ENCODE data around the gene GNG2. TPM values are rescaled to one million over a fixed set of nuclear protein-coding genes. Genes with fewer than 3 reads are reported as not detected.

The GNG2 gene
- total RNA-seq, 1 experiment from 2014 or later = 0.23 TPM

DNA sequence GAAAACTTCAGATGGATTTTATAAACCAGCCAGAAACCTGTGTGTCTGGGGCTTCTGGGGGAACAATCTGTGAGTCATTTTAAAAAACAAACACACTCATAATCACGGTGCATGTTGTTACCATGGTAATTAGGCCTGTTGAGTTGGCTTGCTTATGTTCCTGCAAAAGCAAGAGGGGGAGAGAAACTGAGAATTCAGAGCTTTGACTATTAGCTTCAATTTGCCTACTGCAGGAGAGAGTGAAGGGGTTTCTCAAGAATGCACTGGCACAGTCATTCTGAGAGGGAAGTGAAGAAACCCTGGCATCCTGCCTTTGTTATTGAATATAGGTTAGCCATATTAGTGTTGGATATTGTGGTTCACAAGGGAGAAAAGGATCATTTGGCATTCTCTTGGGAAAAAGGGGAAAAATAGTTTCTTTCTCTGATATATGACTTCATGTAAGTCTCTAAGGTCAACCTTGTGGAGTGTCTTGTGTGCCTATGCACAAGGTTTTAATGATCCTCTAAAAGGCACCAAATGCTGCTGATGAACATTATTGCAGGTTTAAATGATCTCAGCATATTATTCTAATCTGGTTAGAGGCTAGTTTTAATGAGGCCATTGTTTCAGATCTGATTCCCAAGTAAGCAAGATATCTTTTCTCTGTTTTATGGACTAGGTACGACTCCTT, 12.9 kb downstream of the GNG2 start:
- in situ Hi-C loops (cut with HindIII; ENCODE audit: low pct_unique_long_range_greater_than_20kb, low sequenced_read_pairs) (no loop called here), intact Hi-C loops (cut with micrococcal nuclease; ENCODE audit: unreplicated experiment) (no loop called here)
- CTCF ChIA-PET = no interaction called here
- H3K4me1 ChIP-seq (ENCODE audit: control insufficient read depth, insufficient read depth, low read length) = no peaks in the 10 kb centered on the region
- no peak overlapping the region for H3K4me3 ChIP-seq (ENCODE audit: low read depth in 2 of 2, low read length in 2 of 2)
- H3K27me3 ChIP-seq (ENCODE audit: control insufficient read depth, insufficient read depth, low read length) = peaks cover 2% of the 10 kb centered on the region; the same call in 1 of the 2 replicates
- no peak overlapping the region for H3K27ac ChIP-seq (ENCODE audit: low read length)
- POLR2A ChIA-PET = no interaction called here
- DNase-seq (ENCODE audit: low read depth, low spot score) = no peak
- TF ChIP-seq, protein P1, sequence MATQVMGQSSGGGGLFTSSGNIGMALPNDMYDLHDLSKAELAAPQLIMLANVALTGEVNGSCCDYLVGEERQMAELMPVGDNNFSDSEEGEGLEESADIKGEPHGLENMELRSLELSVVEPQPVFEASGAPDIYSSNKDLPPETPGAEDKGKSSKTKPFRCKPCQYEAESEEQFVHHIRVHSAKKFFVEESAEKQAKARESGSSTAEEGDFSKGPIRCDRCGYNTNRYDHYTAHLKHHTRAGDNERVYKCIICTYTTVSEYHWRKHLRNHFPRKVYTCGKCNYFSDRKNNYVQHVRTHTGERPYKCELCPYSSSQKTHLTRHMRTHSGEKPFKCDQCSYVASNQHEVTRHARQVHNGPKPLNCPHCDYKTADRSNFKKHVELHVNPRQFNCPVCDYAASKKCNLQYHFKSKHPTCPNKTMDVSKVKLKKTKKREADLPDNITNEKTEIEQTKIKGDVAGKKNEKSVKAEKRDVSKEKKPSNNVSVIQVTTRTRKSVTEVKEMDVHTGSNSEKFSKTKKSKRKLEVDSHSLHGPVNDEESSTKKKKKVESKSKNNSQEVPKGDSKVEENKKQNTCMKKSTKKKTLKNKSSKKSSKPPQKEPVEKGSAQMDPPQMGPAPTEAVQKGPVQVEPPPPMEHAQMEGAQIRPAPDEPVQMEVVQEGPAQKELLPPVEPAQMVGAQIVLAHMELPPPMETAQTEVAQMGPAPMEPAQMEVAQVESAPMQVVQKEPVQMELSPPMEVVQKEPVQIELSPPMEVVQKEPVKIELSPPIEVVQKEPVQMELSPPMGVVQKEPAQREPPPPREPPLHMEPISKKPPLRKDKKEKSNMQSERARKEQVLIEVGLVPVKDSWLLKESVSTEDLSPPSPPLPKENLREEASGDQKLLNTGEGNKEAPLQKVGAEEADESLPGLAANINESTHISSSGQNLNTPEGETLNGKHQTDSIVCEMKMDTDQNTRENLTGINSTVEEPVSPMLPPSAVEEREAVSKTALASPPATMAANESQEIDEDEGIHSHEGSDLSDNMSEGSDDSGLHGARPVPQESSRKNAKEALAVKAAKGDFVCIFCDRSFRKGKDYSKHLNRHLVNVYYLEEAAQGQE (IDR thresholded peaks at IDR 0.05; ENCODE audit: insufficient read depth in 1 of 2, low read depth in 2 of 2, low read length in 1 of 2) = no peak
- no peaks in the 10 kb centered on the region for H3K9me3 ChIP-seq (ENCODE audit: control insufficient read depth, insufficient read depth, low read depth, low read length)
- BruUV-seq (replicated peaks) = no TSS peak
- no peaks in the 10 kb centered on the region for H3K36me3 ChIP-seq (ENCODE audit: control insufficient read depth, insufficient read depth, low read length)
- ATAC-seq = no peak

DNA sequence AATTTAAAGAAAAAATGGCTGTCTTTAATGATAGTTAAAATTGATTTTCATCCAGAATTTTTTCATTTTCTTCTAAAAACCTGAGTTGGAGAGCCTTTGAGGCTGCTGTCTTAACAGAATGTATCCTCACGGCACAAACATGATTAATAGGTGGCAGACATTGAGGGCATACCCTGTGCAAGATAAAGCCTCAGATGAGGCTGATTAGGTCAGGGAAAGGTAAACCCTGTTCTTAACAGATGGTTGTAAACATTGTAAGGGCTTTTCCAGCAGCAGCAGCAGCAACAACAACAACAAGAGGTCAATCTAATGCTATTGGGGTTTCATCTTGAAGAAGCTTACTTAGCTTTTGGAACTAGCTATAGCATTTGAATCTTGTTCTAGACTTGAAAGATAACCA, 17.4 kb downstream of the GNG2 start:
- POLR2A ChIA-PET = no interaction called here
- intact Hi-C loops (cut with micrococcal nuclease; ENCODE audit: unreplicated experiment) (no loop called here), in situ Hi-C loops (cut with HindIII; ENCODE audit: low pct_unique_long_range_greater_than_20kb, low sequenced_read_pairs) (no loop called here)
- CTCF ChIA-PET = no interaction called here
- TF ChIP-seq, protein P2, sequence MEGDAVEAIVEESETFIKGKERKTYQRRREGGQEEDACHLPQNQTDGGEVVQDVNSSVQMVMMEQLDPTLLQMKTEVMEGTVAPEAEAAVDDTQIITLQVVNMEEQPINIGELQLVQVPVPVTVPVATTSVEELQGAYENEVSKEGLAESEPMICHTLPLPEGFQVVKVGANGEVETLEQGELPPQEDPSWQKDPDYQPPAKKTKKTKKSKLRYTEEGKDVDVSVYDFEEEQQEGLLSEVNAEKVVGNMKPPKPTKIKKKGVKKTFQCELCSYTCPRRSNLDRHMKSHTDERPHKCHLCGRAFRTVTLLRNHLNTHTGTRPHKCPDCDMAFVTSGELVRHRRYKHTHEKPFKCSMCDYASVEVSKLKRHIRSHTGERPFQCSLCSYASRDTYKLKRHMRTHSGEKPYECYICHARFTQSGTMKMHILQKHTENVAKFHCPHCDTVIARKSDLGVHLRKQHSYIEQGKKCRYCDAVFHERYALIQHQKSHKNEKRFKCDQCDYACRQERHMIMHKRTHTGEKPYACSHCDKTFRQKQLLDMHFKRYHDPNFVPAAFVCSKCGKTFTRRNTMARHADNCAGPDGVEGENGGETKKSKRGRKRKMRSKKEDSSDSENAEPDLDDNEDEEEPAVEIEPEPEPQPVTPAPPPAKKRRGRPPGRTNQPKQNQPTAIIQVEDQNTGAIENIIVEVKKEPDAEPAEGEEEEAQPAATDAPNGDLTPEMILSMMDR (IDR thresholded peaks at IDR 0.05) = no peak
- no peak for TF ChIP-seq TCF7L2 (IDR thresholded peaks at IDR 0.05; ENCODE audit: low read depth, low read length)
- TF ChIP-seq POLR2AphosphoS5 (IDR thresholded peaks at IDR 0.05; ENCODE audit: low read depth, low read length) = no peak
- TF ChIP-seq SIN3A (IDR thresholded peaks at IDR 0.05; ENCODE audit: borderline replicate concordance, insufficient read depth, low read depth, low read length) = no peak
- TF ChIP-seq, protein P1 (IDR thresholded peaks at IDR 0.05; ENCODE audit: insufficient read depth in 1 of 2, low read depth in 2 of 2, low read length in 1 of 2) = no peak
- no peak overlapping the region for H3K27ac ChIP-seq (ENCODE audit: low read length)
- no peaks in the 10 kb centered on the region for H3K36me3 ChIP-seq (ENCODE audit: control insufficient read depth, insufficient read depth, low read length)
- BruUV-seq (replicated peaks) = no TSS peak
- H3K27me3 ChIP-seq (ENCODE audit: control insufficient read depth, insufficient read depth, low read length) = peaks cover 2% of the 10 kb centered on the region; the same call in 1 of the 2 replicates
- H3K4me3 ChIP-seq (ENCODE audit: low read depth in 2 of 2, low read length in 2 of 2) = no peak overlapping the region
- ATAC-seq (no peak), DNase-seq (ENCODE audit: low read depth, low spot score) (no peak)
- no peaks in the 10 kb centered on the region for H3K4me1 ChIP-seq (ENCODE audit: control insufficient read depth, insufficient read depth, low read length)
- H3K9me3 ChIP-seq (ENCODE audit: control insufficient read depth, insufficient read depth, low read depth, low read length) = no peaks in the 10 kb centered on the region

All from Panc1 (cell line).